H9 (cell line): ENCODE data around the gene CLDN16. TPM values are rescaled to one million over a fixed set of nuclear protein-coding genes. Genes with fewer than 3 reads are reported as not detected.

Experiments
- DNase-seq: peaks from one replicate; pipeline ENCODE4 v3.0.0-alpha.2; 2017
- H2AFZ ChIP-seq: one replicate; pipeline ENCODE4 v1.6.1; 2013; ENCODE audit warnings: mild to moderate bottlenecking, low read length, control low read depth, moderate library complexity
- H2AK5ac ChIP-seq: 2 replicates; pipeline ENCODE4 v1.6.1; 2013; ENCODE audit warnings: low read length, control low read depth, mixed read lengths; ENCODE audit not compliant: insufficient read length
- H2BK120ac ChIP-seq: one replicate; pipeline ENCODE4 v1.6.1; 2013; ENCODE audit warnings: low read depth, mild to moderate bottlenecking, low read length, control low read depth, inconsistent platforms; ENCODE audit not compliant: poor library complexity, severe bottlenecking
- H2BK12ac ChIP-seq: 2 replicates; pipeline ENCODE4 v1.6.1; 2013; ENCODE audit warnings: low read length, control low read depth, mixed read lengths, low read depth; ENCODE audit not compliant: insufficient read length
- H2BK15ac ChIP-seq: 2 replicates; pipeline ENCODE4 v1.6.1; 2013; ENCODE audit warnings: low read depth, low read length, control low read depth
- H2BK20ac ChIP-seq: one replicate; pipeline ENCODE4 v1.6.1; 2013; ENCODE audit warnings: low read depth, mild to moderate bottlenecking, low read length, control low read depth, inconsistent platforms; ENCODE audit not compliant: poor library complexity, severe bottlenecking
- H2BK5ac ChIP-seq: 2 replicates; pipeline ENCODE4 v1.6.1; 2013; ENCODE audit warnings: low read length, control low read depth, mixed read lengths; ENCODE audit not compliant: insufficient read length
- H3K14ac ChIP-seq: 2 replicates; pipeline ENCODE4 v1.6.1; 2013; ENCODE audit warnings: low read length, control low read depth; ENCODE audit not compliant: insufficient read depth
- H3K18ac ChIP-seq: 2 replicates; pipeline ENCODE4 v1.6.1; 2013; ENCODE audit warnings: low read depth, mild to moderate bottlenecking, mixed read lengths, low read length, control low read depth; ENCODE audit not compliant: insufficient read length
- H3K23ac ChIP-seq: 2 replicates; pipeline ENCODE4 v1.6.1; 2013; ENCODE audit warnings: low read length, control low read depth, mixed read lengths, low read depth; ENCODE audit not compliant: insufficient read length
- H3K23me2 ChIP-seq: 2 replicates; pipeline ENCODE4 v1.6.1; 2013; ENCODE audit warnings: low read depth, mild to moderate bottlenecking, mixed read lengths, low read length, control low read depth; ENCODE audit not compliant: insufficient read length, poor library complexity, severe bottlenecking
- H3K27ac ChIP-seq: 2 replicates; pipeline ENCODE4 v1.5.1; 2013; ENCODE audit warnings: low read length, control low read depth, mixed read lengths, low read depth; ENCODE audit not compliant: insufficient read length
- H3K27me3 ChIP-seq: 2 replicates; pipeline ENCODE4 v1.6.1; 2013; ENCODE audit warnings: low read length, control low read depth, inconsistent platforms; ENCODE audit not compliant: insufficient read depth
- H3K4ac ChIP-seq: 2 replicates; pipeline ENCODE4 v1.6.1; 2013; ENCODE audit warnings: low read depth, mild to moderate bottlenecking, control low read depth, inconsistent platforms, low read length, moderate library complexity
- H3K4me1 ChIP-seq: 2 replicates; pipeline ENCODE4 v1.6.1; 2013; ENCODE audit warnings: low read length, control low read depth, inconsistent platforms; ENCODE audit not compliant: insufficient read depth
- H3K4me2 ChIP-seq: 2 replicates; pipeline ENCODE4 v1.6.1; 2013; ENCODE audit warnings: low read length, control low read depth, mixed read lengths; ENCODE audit not compliant: insufficient read length, insufficient read depth
- H3K56ac ChIP-seq: 2 replicates; pipeline ENCODE4 v1.6.1; 2013; ENCODE audit warnings: low read depth, mild to moderate bottlenecking, mixed read lengths, low read length, control low read depth; ENCODE audit not compliant: insufficient read length
- H3K79me1 ChIP-seq: 2 replicates; pipeline ENCODE4 v1.6.1; 2013; ENCODE audit warnings: low read depth, mild to moderate bottlenecking, moderate library complexity, low read length, control low read depth, inconsistent platforms; ENCODE audit not compliant: insufficient read depth, poor library complexity, severe bottlenecking
- H3K79me2 ChIP-seq: 2 replicates; pipeline ENCODE4 v1.6.1; 2013; ENCODE audit warnings: low read length, control low read depth, inconsistent platforms; ENCODE audit not compliant: insufficient read depth
- H3K9ac ChIP-seq: 2 replicates; pipeline ENCODE4 v1.6.1; 2013; ENCODE audit warnings: low read length, control low read depth, mixed read lengths; ENCODE audit not compliant: insufficient read length; ENCODE audit errors: extremely low read depth
- H3K9me3 ChIP-seq: one replicate; pipeline ENCODE4 v1.6.1; 2013; ENCODE audit warnings: low read depth, low read length, inconsistent platforms; ENCODE audit not compliant: control insufficient read depth
- H3T11ph ChIP-seq: one replicate; pipeline ENCODE4 v1.6.1; 2013; ENCODE audit warnings: mild to moderate bottlenecking, low read length, control low read depth, inconsistent platforms
- H4K20me1 ChIP-seq: one replicate; pipeline ENCODE4 v1.6.1; 2013; ENCODE audit not compliant: control insufficient read depth, insufficient read length, insufficient read depth
- H4K5ac ChIP-seq: 2 replicates; pipeline ENCODE4 v1.6.1; 2013; ENCODE audit warnings: low read depth, mild to moderate bottlenecking, mixed read lengths, low read length, control low read depth; ENCODE audit not compliant: insufficient read length
- H4K8ac ChIP-seq: replicated peaks from 2 replicates; pipeline ENCODE4 v1.6.1; 2013; ENCODE audit warnings: low read length, control low read depth, mixed read lengths, low read depth; ENCODE audit not compliant: insufficient read length
- H4K91ac ChIP-seq: 2 replicates; pipeline ENCODE4 v1.6.1; 2013; ENCODE audit warnings: low read depth, mild to moderate bottlenecking, moderate library complexity, mixed read lengths, low read length, control low read depth; ENCODE audit not compliant: insufficient read length
- H3K27ac Mint-ChIP-seq, 3 experiments: 2 replicates in 2 of 3; 3 replicates in 1 of 3; pipeline ENCODE4 v1.8.0; 2020 to 2021; ENCODE audit warnings: mixed read lengths in 3 of 3, mild to moderate bottlenecking in 1 of 3, moderate library complexity in 1 of 3
- H3K27me3 Mint-ChIP-seq: 2 replicates; pipeline ENCODE4 v1.8.0; 2021; ENCODE audit warnings: low read depth, mild to moderate bottlenecking, moderate library complexity, mixed read lengths
- H3K36me3 Mint-ChIP-seq, 3 experiments: 2 replicates in 2 of 3; 3 replicates in 1 of 3; pipeline ENCODE4 v1.8.0; 2020 to 2021; ENCODE audit warnings: low read depth in 3 of 3, mixed read lengths in 3 of 3; ENCODE audit not compliant: insufficient read depth in 1 of 3
- H3K4me1 Mint-ChIP-seq, 2 experiments: 2 replicates each; pipeline ENCODE4 v1.8.0; 2020; ENCODE audit warnings: mixed read lengths in 2 of 2
- H3K4me3 Mint-ChIP-seq, 2 experiments: 2 replicates in 1 of 2; 3 replicates in 1 of 2; pipeline ENCODE4 v1.8.0; 2020 to 2021; ENCODE audit warnings: mild to moderate bottlenecking in 2 of 2, mixed read lengths in 2 of 2, moderate library complexity in 1 of 2
- H3K9me3 Mint-ChIP-seq, 2 experiments: 2 replicates in 1 of 2; 3 replicates in 1 of 2; pipeline ENCODE4 v1.8.0; 2020; ENCODE audit warnings: mild to moderate bottlenecking in 2 of 2, mixed read lengths in 2 of 2, moderate library complexity in 1 of 2
- CTCF ChIP-seq: fragments of 200-600 bp; sonication (generic); conservative IDR thresholded peaks from 3 replicates; pipeline ENCODE4 v1.8.0; 2021; ENCODE audit warnings: antibody characterized with exemption, mild to moderate bottlenecking
- WGBS: extraction: QIAGEN DNeasy Blood & Tissue Kit; methylation state at CpG from one replicate; pipeline ENCODE4 v1.1.7; 2013; ENCODE audit warnings: missing lambda C conversion rate, low lambda C conversion rate, mixed read lengths; ENCODE audit not compliant: insufficient read length; ENCODE audit errors: extremely low coverage; 5-methylcytosine and 5-hydroxymethylcytosine counted together
- total RNA-seq: library from RNA; stranded (reverse); gene quantifications from 2 replicates; pipeline ENCODE4 v1.2.1, GENCODE V29; 2021

CLDN16 gene
- total RNA-seq, 1 experiment from 2014 or later = not detected

DNA sequence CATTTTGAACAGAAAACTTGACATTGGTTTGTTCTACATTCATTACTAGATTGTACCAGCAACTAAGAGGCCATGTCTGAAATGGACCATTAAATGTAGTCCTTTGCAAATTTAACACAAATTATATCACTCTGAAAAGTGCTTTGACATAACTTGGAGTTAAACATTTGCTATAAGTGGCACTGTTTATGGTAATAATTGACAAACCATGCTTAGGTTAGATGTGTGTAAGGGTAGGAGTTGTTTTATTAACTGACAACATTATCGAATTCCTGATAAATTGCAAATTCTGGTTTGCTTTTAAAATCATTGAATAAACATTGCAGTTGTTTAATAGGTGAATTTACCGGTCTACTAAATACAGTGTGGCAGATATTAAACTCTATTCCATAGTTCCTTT is 67.9 kb downstream of the CLDN16 start:
- H3K79me2 ChIP-seq = no peaks in the 10 kb centered on the region
- H3K14ac ChIP-seq = no peak overlapping the region
- TF ChIP-seq CTCF = no peak
- no peak overlapping the region for H3K56ac ChIP-seq
- H2BK120ac ChIP-seq = no peak overlapping the region
- no peak overlapping the region for H2BK20ac ChIP-seq
- H2BK5ac ChIP-seq = no peak overlapping the region
- no peak overlapping the region for H2BK12ac ChIP-seq
- Mint-ChIP-seq H3K27ac (no peak overlapping the region), H3K9me3 (no peaks in the 10 kb centered on the region), H3K4me1 (peaks cover 2 to 3% of the 10 kb centered on the region in 2 experiments; a peak in 2 of 4 replicates), H3K4me3 (no peak overlapping the region), H3K27me3 (no peaks in the 10 kb centered on the region; the same call in 1 of the 2 replicates), H3K36me3 (no peaks in the 10 kb centered on the region)
- no peak overlapping the region for H3T11ph ChIP-seq
- no peak overlapping the region for H2BK15ac ChIP-seq
- no peaks in the 10 kb centered on the region for H3K23me2 ChIP-seq
- H4K5ac ChIP-seq = no peak overlapping the region
- no peak overlapping the region for H4K8ac ChIP-seq
- H4K91ac ChIP-seq = no peak overlapping the region
- H3K23ac ChIP-seq = no peak overlapping the region
- no peaks in the 10 kb centered on the region for H3K79me1 ChIP-seq
- no peak for DNase-seq
- no peak overlapping the region for H3K18ac ChIP-seq
- WGBS = no CpG with 5 or more reads among the region's 2 CpGs
- no peaks in the 10 kb centered on the region for H3K27me3 ChIP-seq
- H4K20me1 ChIP-seq = no peaks in the 10 kb centered on the region
- H3K9me3 ChIP-seq = no peaks in the 10 kb centered on the region
- no peak overlapping the region for H3K9ac ChIP-seq
- H2AK5ac ChIP-seq = no peak overlapping the region
- H3K4me2 ChIP-seq = no peak overlapping the region
- H2AFZ ChIP-seq = no peak overlapping the region
- H3K4me1 ChIP-seq = no peaks in the 10 kb centered on the region
- no peak overlapping the region for H3K4ac ChIP-seq
- H3K27ac ChIP-seq = no peak overlapping the region
